B cell (primary cell): Measurements from ENCODE around the gene RPL7A.

Experiments used
- EZH2 ChIP-seq: IDR thresholded peaks from 2 replicates; pipeline ENCODE4 v1.6.1; 2012; ENCODE audit warnings: borderline replicate concordance, low read depth, mild to moderate bottlenecking, moderate library complexity, low read length; ENCODE audit not compliant: insufficient read depth, poor library complexity, severe bottlenecking
- TF ChIP-seq, protein P1 (sequence below): fragments of 200-600 bp; IDR thresholded peaks from one replicate; pipeline ENCODE4 v1.8.0; 2022; ENCODE audit warnings: antibody characterized with exemption, mild to moderate bottlenecking

DNA sequence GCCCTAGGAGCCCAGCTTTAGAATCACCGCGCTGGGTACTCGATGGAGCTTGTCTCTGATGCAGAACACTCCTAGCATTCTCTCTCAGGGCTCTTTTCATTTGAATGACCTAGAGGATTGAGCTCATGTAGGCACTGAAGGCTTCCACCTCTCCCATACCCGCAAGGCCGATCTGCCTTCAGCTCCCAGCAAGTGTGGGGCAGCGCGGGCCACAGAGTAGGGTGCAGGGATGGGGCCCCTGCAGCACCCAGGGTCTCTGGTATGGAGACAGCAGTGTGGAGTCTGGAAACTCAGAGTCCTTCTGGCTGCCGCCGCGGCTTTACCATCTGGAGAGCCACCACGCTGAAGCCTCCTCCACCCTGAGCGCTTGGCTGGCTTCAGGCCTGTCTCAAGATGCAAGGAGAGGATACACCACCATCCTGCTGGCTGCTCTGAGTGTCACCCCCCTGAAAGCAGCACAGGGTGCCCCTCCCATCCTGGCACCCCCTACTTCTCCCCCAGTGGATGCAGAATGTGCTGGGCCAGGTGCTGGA lies 41.1 kb downstream of the RPL7A start:
- no peak for TF ChIP-seq EZH2
- TF ChIP-seq, protein P1, sequence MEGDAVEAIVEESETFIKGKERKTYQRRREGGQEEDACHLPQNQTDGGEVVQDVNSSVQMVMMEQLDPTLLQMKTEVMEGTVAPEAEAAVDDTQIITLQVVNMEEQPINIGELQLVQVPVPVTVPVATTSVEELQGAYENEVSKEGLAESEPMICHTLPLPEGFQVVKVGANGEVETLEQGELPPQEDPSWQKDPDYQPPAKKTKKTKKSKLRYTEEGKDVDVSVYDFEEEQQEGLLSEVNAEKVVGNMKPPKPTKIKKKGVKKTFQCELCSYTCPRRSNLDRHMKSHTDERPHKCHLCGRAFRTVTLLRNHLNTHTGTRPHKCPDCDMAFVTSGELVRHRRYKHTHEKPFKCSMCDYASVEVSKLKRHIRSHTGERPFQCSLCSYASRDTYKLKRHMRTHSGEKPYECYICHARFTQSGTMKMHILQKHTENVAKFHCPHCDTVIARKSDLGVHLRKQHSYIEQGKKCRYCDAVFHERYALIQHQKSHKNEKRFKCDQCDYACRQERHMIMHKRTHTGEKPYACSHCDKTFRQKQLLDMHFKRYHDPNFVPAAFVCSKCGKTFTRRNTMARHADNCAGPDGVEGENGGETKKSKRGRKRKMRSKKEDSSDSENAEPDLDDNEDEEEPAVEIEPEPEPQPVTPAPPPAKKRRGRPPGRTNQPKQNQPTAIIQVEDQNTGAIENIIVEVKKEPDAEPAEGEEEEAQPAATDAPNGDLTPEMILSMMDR: no peak
